Stimulated activated CD4-positive, alpha-beta T cell treated with anti-CD3 and anti-CD28 coated beads, TNF-alpha, amount 100 ng/mL, for 1 hour (primary cell): ENCODE results near the gene MRPL16.
A peak's percentile ranks its signal among the peaks of the same experiment; 100 is the strongest.
"Not testable (repeated sequence)": the region's sequence is repeated elsewhere in the genome, so short reads cannot be mapped to it uniquely, and the experiment has no call there.

Source experiments
- DNase-seq, 3 donors: peaks; one replicate each; pipeline ENCODE4 v3.0.0-alpha.2; 2020; ENCODE audit warnings: low read depth in 3 of 3, low spot score in 1 of 3

The MRPL16 gene

GRCh38 chr11:59813364-59813763 lies 2.8 kb upstream of the MRPL16 start:
- no peak for DNase-seq

- DNase-seq: no peak
Observed at GRCh38 chr11:59812220-59812619, 1.6 kb upstream of the MRPL16 start.

- no peak for DNase-seq
Observed at GRCh38 chr11:59810911-59811259, 307 bp upstream of the MRPL16 start.

- DNase-seq: no peak
Observed at GRCh38 chr11:59807047-59807610, 3.4 kb downstream of the MRPL16 start.

GRCh38 chr11:59804061-59804460 lies 6.5 kb downstream of the MRPL16 start:
- DNase-seq: no peak

- peak in 1 of 3 donors; percentile 25 for DNase-seq
Observed at GRCh38 chr11:59802639-59803176, 7.9 kb downstream of the MRPL16 start.

GRCh38 chr11:59801981-59802638 lies 8.5 kb downstream of the MRPL16 start:
- no peak for DNase-seq

- no peak for DNase-seq
Observed at GRCh38 chr11:59801160-59801706, 9.3 kb downstream of the MRPL16 start.

- no peak for DNase-seq
Observed at GRCh38 chr11:59800390-59801025, 10.1 kb downstream of the MRPL16 start.

- no peak for DNase-seq
Observed at GRCh38 chr11:59794417-59794816, 16.2 kb downstream of the MRPL16 start.

GRCh38 chr11:59792507-59792906 lies 18.1 kb downstream of the MRPL16 start:
- DNase-seq: no peak

GRCh38 chr11:59791639-59792038 lies 18.9 kb downstream of the MRPL16 start:
- no peak for DNase-seq

- DNase-seq: no peak
Observed at GRCh38 chr11:59787816-59788215, 22.8 kb downstream of the MRPL16 start.

GRCh38 chr11:59787255-59787588 lies 23.4 kb downstream of the MRPL16 start:
- DNase-seq: no peak

- no peak for DNase-seq
Observed at GRCh38 chr11:59785818-59786217, 24.8 kb downstream of the MRPL16 start.

GRCh38 chr11:59784441-59784840 lies 26.1 kb downstream of the MRPL16 start:
- DNase-seq: not testable (repeated sequence)

GRCh38 chr11:59783632-59784090 lies 26.9 kb downstream of the MRPL16 start:
- DNase-seq: no peak

GRCh38 chr11:59782080-59782479 lies 28.5 kb downstream of the MRPL16 start:
- DNase-seq: no peak

GRCh38 chr11:59779487-59779886 lies 31.1 kb downstream of the MRPL16 start:
- DNase-seq: no peak

- DNase-seq: no peak
Observed at GRCh38 chr11:59778122-59778521, 32.5 kb downstream of the MRPL16 start.

- no peak for DNase-seq
Observed at GRCh38 chr11:59777104-59777503, 33.5 kb downstream of the MRPL16 start.
